HepG2 (cell line): ENCODE measurements around the gene GSAP. TPM values are rescaled to one million over a fixed set of nuclear protein-coding genes. Genes with fewer than 3 reads are reported as not detected.

Source experiments
- AGO1 ChIP-seq: fragments of 200-400 bp; formaldehyde crosslinking; IDR thresholded peaks from 2 replicates; pipeline ENCODE4 v1.6.1; 2017; ENCODE audit warnings: mild to moderate bottlenecking, low read depth, low read length, moderate library complexity; ENCODE audit not compliant: poor library complexity, severe bottlenecking
- ARID2 ChIP-seq: sonication (generic); formaldehyde crosslinking; IDR thresholded peaks from 2 replicates; pipeline ENCODE4 v1.8.1; 2022; ENCODE audit warnings: mild to moderate bottlenecking, missing genetic modification reagents, borderline replicate concordance
- ARNTL ChIP-seq: sonication (generic); formaldehyde crosslinking; IDR thresholded peaks from 2 replicates; pipeline ENCODE4 v1.4.0; 2020; ENCODE audit warnings: mild to moderate bottlenecking, missing genetic modification reagents
- CEBPG ChIP-seq: IDR thresholded peaks from 2 replicates; pipeline ENCODE4 v1.6.1; 2016
- GATAD2A ChIP-seq: IDR thresholded peaks from 2 replicates; pipeline ENCODE4 v1.6.1; 2016
- NBN ChIP-seq: fragments of 450-650 bp; conservative IDR thresholded peaks from 2 replicates; pipeline ENCODE4 v1.6.1; 2017
- NFIC ChIP-seq: IDR thresholded peaks from 2 replicates; pipeline ENCODE4 v1.6.1; 2012; ENCODE audit warnings: mild to moderate bottlenecking, low read length, inconsistent platforms
- NFRKB ChIP-seq: fragments of 450-650 bp; IDR thresholded peaks from 2 replicates; pipeline ENCODE4 v1.6.1; 2017
- POLR2G ChIP-seq: fragments of 200-400 bp; formaldehyde crosslinking; IDR thresholded peaks from 2 replicates; pipeline ENCODE4 v1.6.1; 2018; ENCODE audit warnings: mild to moderate bottlenecking, low read depth, low read length, moderate library complexity
- SALL2 ChIP-seq: sonication (generic); formaldehyde crosslinking; IDR thresholded peaks from 2 replicates; pipeline ENCODE4 v1.8.1; 2023; ENCODE audit warnings: mild to moderate bottlenecking, missing genetic modification reagents, inconsistent platforms
- SOX13 ChIP-seq, 3 experiments: fragments of 450-650 bp in 1 of 3; sonication (generic) in 1 of 3; formaldehyde crosslinking in 1 of 3; IDR thresholded peaks in 2 of 3; conservative IDR thresholded peaks in 1 of 3; 2 replicates each; pipeline versions ENCODE4 v1.5.0 to v1.6.1; 2016 to 2020; ENCODE audit warnings: antibody characterized with exemption in 1 of 3, mild to moderate bottlenecking in 1 of 3, missing compliant biosample characterization in 1 of 3, missing genetic modification reagents in 1 of 3, moderate library complexity in 1 of 3
- ZMYM2 ChIP-seq: sonication (generic); formaldehyde crosslinking; IDR thresholded peaks from 2 replicates; pipeline ENCODE4 v1.8.0; 2022; ENCODE audit warnings: mild to moderate bottlenecking, missing genetic modification reagents
- ZNF232 ChIP-seq: sonication (generic); formaldehyde crosslinking; IDR thresholded peaks from 2 replicates; pipeline ENCODE4 v1.4.0; 2020; ENCODE audit warnings: missing genetic modification reagents, borderline replicate concordance
- ZNF263 ChIP-seq: sonication (generic); formaldehyde crosslinking; IDR thresholded peaks from 2 replicates; pipeline ENCODE4 v1.4.0; 2020; ENCODE audit warnings: missing genetic modification reagents
- ZNF614 ChIP-seq: IDR thresholded peaks from 2 replicates; pipeline ENCODE4 v1.6.1; 2018; ENCODE audit warnings: missing biosample characterization, missing genetic modification reagents, inconsistent platforms, borderline replicate concordance
- ZNF761 ChIP-seq: sonication (generic); formaldehyde crosslinking; conservative IDR thresholded peaks from 2 replicates; pipeline ENCODE4 v1.4.0; 2020; ENCODE audit warnings: mild to moderate bottlenecking, missing genetic modification reagents
- ZNF841 ChIP-seq: sonication (generic); formaldehyde crosslinking; IDR thresholded peaks from 2 replicates; pipeline ENCODE4 v1.8.1; 2023; ENCODE audit warnings: missing genetic modification reagents, borderline replicate concordance
- ZSCAN9 ChIP-seq: IDR thresholded peaks from 2 replicates; pipeline ENCODE4 v1.6.1; 2016; ENCODE audit warnings: borderline replicate concordance
- polyA plus RNA-seq, 8 experiments: library from polyadenylated mRNA; depleted of rRNA in 3 of 8; stranded (reverse) in 7 of 8; unstranded in 1 of 8; fragments of >200 nt; fragmentation: Illumina TruSeq in 4 of 8; extraction: Trizol in 4 of 8; gene quantifications; 2 replicates each; pipeline versions ENCODE4 v1.2.1 to v1.2.3, GENCODE V29; 2011 to 2016; ENCODE audit warnings: low read depth in 4 of 8, missing spikeins in 1 of 8, mixed read lengths in 1 of 8; ENCODE audit not compliant: insufficient read depth in 1 of 8
- total RNA-seq, 5 experiments: library from RNA; depleted of rRNA; stranded (reverse); fragments of >200 nt; fragmentation: Illumina TruSeq; extraction: Trizol; gene quantifications; 2 replicates each; pipeline ENCODE4 v1.2.3, GENCODE V29; 2016; ENCODE audit warnings: low read depth in 1 of 5
- TF ChIP-seq, protein P1 (sequence below): sonication (generic); IDR thresholded peaks from 2 replicates; pipeline ENCODE4 v1.6.1; 2016; ENCODE audit warnings: low read depth, borderline replicate concordance
- TF ChIP-seq, protein P2 (sequence below): sonication (generic); formaldehyde crosslinking; IDR thresholded peaks from 2 replicates; pipeline ENCODE4 v1.4.0; 2020; ENCODE audit warnings: missing genetic modification reagents, borderline replicate concordance
- TF ChIP-seq, protein P3 (sequence below): sonication (generic); formaldehyde crosslinking; IDR thresholded peaks from 2 replicates; pipeline ENCODE4 v1.8.1; 2022; ENCODE audit warnings: low read depth, mild to moderate bottlenecking, missing genetic modification reagents
- TF ChIP-seq, protein P4 (sequence below): IDR thresholded peaks from 2 replicates; pipeline ENCODE4 v1.6.1; 2016; ENCODE audit warnings: mild to moderate bottlenecking

Gene GSAP
- total and polyA plus RNA-seq, 2 of the 13 experiments (the other 11 are each of a cell fraction or from before 2014, with no cell fraction given): 34.6 to 40.6 TPM

GRCh38 chr7:77425101-77426051 lies 9.2 kb upstream of the GSAP start (continued):
- TF ChIP-seq ZNF761 (CRISPR knock-in tag): no peak
- no peak for TF ChIP-seq SALL2 (CRISPR knock-in tag)
- no peak for TF ChIP-seq ZSCAN9 (CRISPR knock-in tag)
- TF ChIP-seq ZMYM2 (CRISPR knock-in tag): no peak
- TF ChIP-seq ZNF841: no peak
- TF ChIP-seq, protein P1, sequence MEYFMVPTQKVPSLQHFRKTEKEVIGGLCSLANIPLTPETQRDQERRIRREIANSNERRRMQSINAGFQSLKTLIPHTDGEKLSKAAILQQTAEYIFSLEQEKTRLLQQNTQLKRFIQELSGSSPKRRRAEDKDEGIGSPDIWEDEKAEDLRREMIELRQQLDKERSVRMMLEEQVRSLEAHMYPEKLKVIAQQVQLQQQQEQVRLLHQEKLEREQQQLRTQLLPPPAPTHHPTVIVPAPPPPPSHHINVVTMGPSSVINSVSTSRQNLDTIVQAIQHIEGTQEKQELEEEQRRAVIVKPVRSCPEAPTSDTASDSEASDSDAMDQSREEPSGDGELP: 0 out of 2 replicates have a peak, but pooled peaks have one; percentile 20
- TF ChIP-seq AGO1: no peak
- TF ChIP-seq ZNF232 (CRISPR knock-in tag): no peak
- TF ChIP-seq GATAD2A (CRISPR knock-in tag): peak; percentile 5; the same call in 1 of the 2 replicates
- 0 out of 2 replicates have a peak, but pooled peaks have one; percentile 47 for TF ChIP-seq POLR2G
- TF ChIP-seq, protein P2, sequence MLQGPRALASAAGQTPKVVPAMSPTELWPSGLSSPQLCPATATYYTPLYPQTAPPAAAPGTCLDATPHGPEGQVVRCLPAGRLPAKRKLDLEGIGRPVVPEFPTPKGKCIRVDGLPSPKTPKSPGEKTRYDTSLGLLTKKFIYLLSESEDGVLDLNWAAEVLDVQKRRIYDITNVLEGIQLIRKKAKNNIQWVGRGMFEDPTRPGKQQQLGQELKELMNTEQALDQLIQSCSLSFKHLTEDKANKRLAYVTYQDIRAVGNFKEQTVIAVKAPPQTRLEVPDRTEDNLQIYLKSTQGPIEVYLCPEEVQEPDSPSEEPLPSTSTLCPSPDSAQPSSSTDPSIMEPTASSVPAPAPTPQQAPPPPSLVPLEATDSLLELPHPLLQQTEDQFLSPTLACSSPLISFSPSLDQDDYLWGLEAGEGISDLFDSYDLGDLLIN: no peak
- no peak for TF ChIP-seq ZNF614
- no peak for TF ChIP-seq NBN
- TF ChIP-seq NFRKB: no peak
- TF ChIP-seq, protein P3, sequence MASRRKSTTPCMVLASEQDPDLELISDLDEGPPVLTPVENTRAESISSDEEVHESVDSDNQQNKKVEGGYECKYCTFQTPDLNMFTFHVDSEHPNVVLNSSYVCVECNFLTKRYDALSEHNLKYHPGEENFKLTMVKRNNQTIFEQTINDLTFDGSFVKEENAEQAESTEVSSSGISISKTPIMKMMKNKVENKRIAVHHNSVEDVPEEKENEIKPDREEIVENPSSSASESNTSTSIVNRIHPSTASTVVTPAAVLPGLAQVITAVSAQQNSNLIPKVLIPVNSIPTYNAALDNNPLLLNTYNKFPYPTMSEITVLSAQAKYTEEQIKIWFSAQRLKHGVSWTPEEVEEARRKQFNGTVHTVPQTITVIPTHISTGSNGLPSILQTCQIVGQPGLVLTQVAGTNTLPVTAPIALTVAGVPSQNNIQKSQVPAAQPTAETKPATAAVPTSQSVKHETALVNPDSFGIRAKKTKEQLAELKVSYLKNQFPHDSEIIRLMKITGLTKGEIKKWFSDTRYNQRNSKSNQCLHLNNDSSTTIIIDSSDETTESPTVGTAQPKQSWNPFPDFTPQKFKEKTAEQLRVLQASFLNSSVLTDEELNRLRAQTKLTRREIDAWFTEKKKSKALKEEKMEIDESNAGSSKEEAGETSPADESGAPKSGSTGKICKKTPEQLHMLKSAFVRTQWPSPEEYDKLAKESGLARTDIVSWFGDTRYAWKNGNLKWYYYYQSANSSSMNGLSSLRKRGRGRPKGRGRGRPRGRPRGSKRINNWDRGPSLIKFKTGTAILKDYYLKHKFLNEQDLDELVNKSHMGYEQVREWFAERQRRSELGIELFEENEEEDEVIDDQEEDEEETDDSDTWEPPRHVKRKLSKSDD: no peak
- TF ChIP-seq, protein P4, sequence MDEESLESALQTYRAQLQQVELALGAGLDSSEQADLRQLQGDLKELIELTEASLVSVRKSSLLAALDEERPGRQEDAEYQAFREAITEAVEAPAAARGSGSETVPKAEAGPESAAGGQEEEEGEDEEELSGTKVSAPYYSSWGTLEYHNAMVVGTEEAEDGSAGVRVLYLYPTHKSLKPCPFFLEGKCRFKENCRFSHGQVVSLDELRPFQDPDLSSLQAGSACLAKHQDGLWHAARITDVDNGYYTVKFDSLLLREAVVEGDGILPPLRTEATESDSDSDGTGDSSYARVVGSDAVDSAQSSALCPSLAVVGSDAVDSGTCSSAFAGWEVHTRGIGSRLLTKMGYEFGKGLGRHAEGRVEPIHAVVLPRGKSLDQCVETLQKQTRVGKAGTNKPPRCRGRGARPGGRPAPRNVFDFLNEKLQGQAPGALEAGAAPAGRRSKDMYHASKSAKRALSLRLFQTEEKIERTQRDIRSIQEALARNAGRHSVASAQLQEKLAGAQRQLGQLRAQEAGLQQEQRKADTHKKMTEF (CRISPR knock-in tag): peak; percentile 36; the same call in 1 of the 2 replicates
- TF ChIP-seq NFIC: 0 out of 2 replicates have a peak, but pooled peaks have one; percentile 21
- TF ChIP-seq SOX13 (IDR thresholded peaks at IDR 0.05): no peak
- TF ChIP-seq SOX13 (CRISPR knock-in tag; conservative IDR thresholded peaks at IDR 0.05 in 1 of 2, IDR thresholded peaks at IDR 0.05 in 1 of 2): peak in 1 of 2 experiments; percentile 49; a peak in 1 of 4 replicates
- TF ChIP-seq CEBPG (CRISPR knock-in tag): no peak
- peak; percentile 58; the same call in 1 of the 2 replicates for TF ChIP-seq ZNF263 (CRISPR knock-in tag)
- 0 out of 2 replicates have a peak, but pooled peaks have one; percentile 51 for TF ChIP-seq ARID2 (CRISPR knock-in tag)
- no peak for TF ChIP-seq ARNTL
